ENCODE results near the gene TCP10L.

The TCP10L gene

GRCh38 chr21:32585970-32586369 lies 647 bp upstream of the TCP10L start:
- no peak overlapping the region for H3K4me3 ChIP-seq (ENCODE audit: low read length)
- TF ChIP-seq CTCF (conservative IDR thresholded peaks at IDR 0.05; ENCODE audit: low read length), result no peak
- no peak for DNase-seq (ENCODE audit: low read depth)

GRCh38 chr21:32584472-32584871 lies 851 bp downstream of the TCP10L start:
- TF ChIP-seq CTCF (conservative IDR thresholded peaks at IDR 0.05; ENCODE audit: low read length), result no peak
- no peak overlapping the region for H3K4me3 ChIP-seq (ENCODE audit: low read length)
- DNase-seq (ENCODE audit: low read depth), result no peak

GRCh38 chr21:32581732-32582131 lies 3.6 kb downstream of the TCP10L start:
- H3K4me3 ChIP-seq (ENCODE audit: low read length), result no peak overlapping the region
- TF ChIP-seq CTCF (conservative IDR thresholded peaks at IDR 0.05; ENCODE audit: low read length), result no peak
- no peak for DNase-seq (ENCODE audit: low read depth)

- H3K4me3 ChIP-seq (ENCODE audit: low read length), result no peak overlapping the region
- TF ChIP-seq CTCF (conservative IDR thresholded peaks at IDR 0.05; ENCODE audit: low read length), result no peak
- DNase-seq (ENCODE audit: low read depth), result no peak
Observed at GRCh38 chr21:32580949-32581348, 4.4 kb downstream of the TCP10L start.

- no peak overlapping the region for H3K4me3 ChIP-seq (ENCODE audit: low read length)
- DNase-seq (ENCODE audit: low read depth), result peak; percentile 5
- peak; percentile 36 for TF ChIP-seq CTCF (conservative IDR thresholded peaks at IDR 0.05; ENCODE audit: low read length)
Observed at GRCh38 chr21:32578107-32578691, 7.1 kb downstream of the TCP10L start.

- TF ChIP-seq CTCF (conservative IDR thresholded peaks at IDR 0.05; ENCODE audit: low read length), result no peak
- DNase-seq (ENCODE audit: low read depth), result no peak
- H3K4me3 ChIP-seq (ENCODE audit: low read length), result no peak overlapping the region
Observed at GRCh38 chr21:32576011-32576410, 9.3 kb downstream of the TCP10L start.
